Ascending aorta (tissue), 2 donors: Measurements from ENCODE around the gene FAM169A. TPM values are rescaled to one million over a fixed set of nuclear protein-coding genes. Genes with fewer than 3 reads are reported as not detected.
A peak's percentile ranks its signal among the peaks of the same experiment; 100 is the strongest.
"Not testable (repeated sequence)": the region's sequence is repeated elsewhere in the genome, so short reads cannot be mapped to it uniquely, and the experiment has no call there.

Experiments
- DNase-seq, 2 donors: peaks; one replicate each; pipeline ENCODE4 v3.0.0-alpha.2; 2019; ENCODE audit warnings: low spot score in 2 of 2
- H3K27ac ChIP-seq, 2 donors: fragments of 200-600 bp; sonication (generic); one replicate each; pipeline ENCODE4 v1.5.1; 2016 to 2017; ENCODE audit warnings: mild to moderate bottlenecking in 1 of 2
- H3K27me3 ChIP-seq: fragments of 200-600 bp; sonication (generic); one replicate; pipeline ENCODE4 v1.5.1; 2017
- H3K36me3 ChIP-seq, 2 donors: fragments of 200-600 bp; sonication (generic); one replicate each; pipeline ENCODE4 v1.5.1; 2016
- H3K4me1 ChIP-seq, 2 donors: fragments of 200-600 bp; sonication (generic); one replicate each; pipeline ENCODE4 v1.5.1; 2016 to 2017; ENCODE audit warnings: mild to moderate bottlenecking in 1 of 2
- H3K4me3 ChIP-seq, 2 donors: fragments of 200-600 bp; sonication (generic); one replicate each; pipeline ENCODE4 v1.5.1; 2016 to 2017; ENCODE audit warnings: mild to moderate bottlenecking in 1 of 2
- H3K9me3 ChIP-seq, 2 donors: fragments of 200-600 bp; sonication (generic); one replicate each; pipeline ENCODE4 v1.5.1; 2016
- intact Hi-C: fragments of 100-400 bp; cut with DNase I; formaldehyde crosslinking; loops from one replicate; pipeline ENCODE4 v1.15.1; 2023
- total RNA-seq: library from RNA; depleted of rRNA; stranded (reverse); fragments of >200 nt; gene quantifications from one replicate; pipeline ENCODE4 v1.1.0, GENCODE V29; 2016
- TF ChIP-seq, protein P1 (sequence below), 3 experiments: fragments of 200-600 bp in 2 of 3; fragments of 450-650 bp in 1 of 3; sonication (generic) in 2 of 3; IDR thresholded peaks; one replicate each; pipeline ENCODE4 v1.5.1; 2016 to 2019; ENCODE audit warnings: antibody characterized with exemption in 3 of 3, mild to moderate bottlenecking in 1 of 3, moderate library complexity in 1 of 3

Gene FAM169A
- total RNA-seq, 1 donor from 2014 or later = not detected

DNA sequence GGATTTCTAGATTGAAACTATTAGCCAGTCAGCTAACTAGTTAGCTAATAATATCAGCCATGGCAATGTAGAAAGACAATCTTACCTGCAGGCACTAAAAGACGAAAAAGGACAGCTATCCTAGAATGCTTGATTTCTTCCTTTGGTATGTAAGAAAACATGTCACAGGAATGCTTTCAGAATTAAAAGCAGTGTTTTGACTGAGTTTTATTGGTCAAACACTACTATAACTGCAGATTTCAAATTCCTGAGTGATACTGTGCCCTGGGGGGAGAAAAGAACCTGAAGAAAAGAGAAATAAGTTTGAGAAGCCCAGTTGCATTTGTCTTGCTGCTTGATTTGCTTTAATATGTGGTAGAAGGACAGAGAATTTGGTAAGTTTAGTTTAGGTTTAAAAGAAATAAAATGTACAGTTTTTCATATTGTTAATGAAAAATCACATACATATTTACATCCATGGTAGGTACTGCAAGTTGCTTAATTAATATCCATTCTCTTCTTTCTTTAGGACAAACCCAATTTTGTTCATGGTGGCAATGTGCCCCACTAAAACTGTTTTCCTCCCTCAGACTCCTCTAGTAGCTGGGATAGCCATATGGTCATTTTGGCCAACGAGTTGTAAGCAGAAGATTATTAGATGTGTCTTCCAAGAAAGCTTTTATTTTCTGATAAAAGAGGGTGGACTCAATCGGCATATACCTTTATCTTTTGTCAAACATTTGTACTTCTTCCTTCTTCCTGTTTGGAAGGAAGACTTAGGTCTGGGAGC lies 4.3 kb upstream of the FAM169A start:
- intact Hi-C loops = no loop called here
- Histone ChIP-seq H3K4me1 (peaks cover 0 to 2% of the 10 kb centered on the region in 2 donors), H3K4me3 (no peak overlapping the region), H3K27ac (no peak overlapping the region), H3K9me3 (no peaks in the 10 kb centered on the region), H3K36me3 (no peaks in the 10 kb centered on the region), H3K27me3 (no peaks in the 10 kb centered on the region)
- no peak for DNase-seq
- TF ChIP-seq, protein P1, sequence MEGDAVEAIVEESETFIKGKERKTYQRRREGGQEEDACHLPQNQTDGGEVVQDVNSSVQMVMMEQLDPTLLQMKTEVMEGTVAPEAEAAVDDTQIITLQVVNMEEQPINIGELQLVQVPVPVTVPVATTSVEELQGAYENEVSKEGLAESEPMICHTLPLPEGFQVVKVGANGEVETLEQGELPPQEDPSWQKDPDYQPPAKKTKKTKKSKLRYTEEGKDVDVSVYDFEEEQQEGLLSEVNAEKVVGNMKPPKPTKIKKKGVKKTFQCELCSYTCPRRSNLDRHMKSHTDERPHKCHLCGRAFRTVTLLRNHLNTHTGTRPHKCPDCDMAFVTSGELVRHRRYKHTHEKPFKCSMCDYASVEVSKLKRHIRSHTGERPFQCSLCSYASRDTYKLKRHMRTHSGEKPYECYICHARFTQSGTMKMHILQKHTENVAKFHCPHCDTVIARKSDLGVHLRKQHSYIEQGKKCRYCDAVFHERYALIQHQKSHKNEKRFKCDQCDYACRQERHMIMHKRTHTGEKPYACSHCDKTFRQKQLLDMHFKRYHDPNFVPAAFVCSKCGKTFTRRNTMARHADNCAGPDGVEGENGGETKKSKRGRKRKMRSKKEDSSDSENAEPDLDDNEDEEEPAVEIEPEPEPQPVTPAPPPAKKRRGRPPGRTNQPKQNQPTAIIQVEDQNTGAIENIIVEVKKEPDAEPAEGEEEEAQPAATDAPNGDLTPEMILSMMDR (IDR thresholded peaks at IDR 0.05) = no peak

DNA sequence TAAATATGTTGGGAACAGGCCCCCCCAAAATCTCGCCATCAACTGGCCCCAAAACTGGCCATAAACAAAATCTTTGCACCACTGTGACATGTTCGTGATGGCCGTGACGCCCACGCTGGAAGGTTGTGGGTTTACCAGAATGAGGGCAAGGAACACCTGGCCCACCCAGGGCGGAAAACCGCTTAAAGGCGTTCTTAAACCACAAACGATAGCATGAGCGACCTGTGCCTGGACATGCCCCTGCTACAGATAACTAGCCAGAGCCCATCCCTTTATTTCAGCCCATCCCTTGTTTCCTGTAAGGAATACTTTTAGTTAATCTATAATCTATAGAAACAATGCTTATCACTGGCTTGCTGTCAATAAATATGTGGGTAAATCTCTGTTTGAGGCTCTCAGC lies 3.2 kb upstream of the FAM169A start:
- H3K36me3 ChIP-seq, H3K9me3 ChIP-seq, intact Hi-C loops, DNase-seq, H3K27ac ChIP-seq, H3K4me3 ChIP-seq, H3K4me1 ChIP-seq, H3K27me3 ChIP-seq: not testable (repeated sequence)

DNA sequence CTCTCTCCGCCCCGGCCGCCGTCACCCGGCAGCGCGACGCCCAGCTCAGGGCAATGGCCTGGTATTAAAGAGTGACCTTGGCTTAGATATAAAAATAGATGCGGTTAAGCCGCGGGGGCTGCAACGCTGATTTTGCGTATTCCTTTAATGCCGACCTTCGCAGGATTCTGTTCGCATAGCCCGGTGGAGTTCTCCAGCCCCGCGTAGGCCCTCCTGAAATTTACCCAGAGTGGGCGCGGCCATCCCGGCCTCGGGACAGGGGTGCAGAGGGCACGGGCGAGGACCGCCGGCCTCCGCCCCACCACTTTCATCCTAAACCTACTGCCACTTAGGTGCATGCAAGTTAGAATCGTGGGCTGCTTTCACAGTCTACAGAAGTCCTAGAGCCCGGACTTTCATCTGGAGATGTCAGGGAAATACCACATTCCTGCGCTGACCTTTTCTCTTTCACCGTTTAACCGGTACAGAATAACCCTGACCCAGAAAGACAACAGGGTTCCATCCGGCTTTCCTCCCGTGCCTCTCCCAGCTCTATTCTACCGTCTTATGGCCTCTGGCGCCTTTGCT lies 492 bp upstream of the FAM169A start:
- DNase-seq = no peak
- TF ChIP-seq, protein P1 (IDR thresholded peaks at IDR 0.05) = no peak
- Histone ChIP-seq H3K4me3 (peak overlapping the region; percentile 74 to 91), H3K9me3 (no peaks in the 10 kb centered on the region), H3K27me3 (no peaks in the 10 kb centered on the region), H3K36me3 (no peaks in the 10 kb centered on the region), H3K4me1 (peaks cover 0 to 2% of the 10 kb centered on the region in 2 donors), H3K27ac (no peak overlapping the region)
- intact Hi-C loops = no loop called here

DNA sequence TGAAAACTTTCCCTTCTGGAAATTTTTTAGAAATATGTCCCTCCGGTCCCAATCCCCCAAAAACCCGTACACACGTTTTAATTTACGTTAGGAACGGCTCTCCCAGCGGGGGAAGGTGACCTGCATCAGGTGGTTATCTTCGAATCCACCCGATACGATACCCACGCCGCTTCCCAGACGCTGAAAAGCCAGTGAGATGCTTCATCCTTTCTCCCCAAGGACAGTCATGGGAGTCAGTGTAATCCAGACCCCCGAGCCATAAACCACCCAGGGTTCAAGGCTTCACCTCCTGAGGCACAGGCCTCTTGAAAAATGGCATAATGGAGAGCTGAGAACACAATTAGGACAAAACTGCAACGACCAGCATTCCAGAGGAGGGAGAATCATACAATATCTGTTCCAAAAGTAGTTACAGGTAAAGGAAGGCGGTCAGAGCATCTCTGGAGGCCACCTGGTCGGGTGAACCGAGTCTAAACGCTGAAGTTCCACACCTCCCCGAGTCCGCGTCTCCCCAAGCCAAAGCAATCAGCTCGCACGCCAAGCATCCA lies 857 bp downstream of the FAM169A start:
- peaks cover 0 to 2% of the 10 kb centered on the region in 2 donors for H3K4me1 ChIP-seq
- peak overlapping the region; percentile 74 to 91 for H3K4me3 ChIP-seq
- H3K27ac ChIP-seq = no peak overlapping the region
- DNase-seq = no peak
- no peaks in the 10 kb centered on the region for H3K36me3 ChIP-seq
- H3K27me3 ChIP-seq = no peaks in the 10 kb centered on the region
- TF ChIP-seq, protein P1 (IDR thresholded peaks at IDR 0.05) = no peak
- intact Hi-C loops = no loop called here
- no peaks in the 10 kb centered on the region for H3K9me3 ChIP-seq

DNA sequence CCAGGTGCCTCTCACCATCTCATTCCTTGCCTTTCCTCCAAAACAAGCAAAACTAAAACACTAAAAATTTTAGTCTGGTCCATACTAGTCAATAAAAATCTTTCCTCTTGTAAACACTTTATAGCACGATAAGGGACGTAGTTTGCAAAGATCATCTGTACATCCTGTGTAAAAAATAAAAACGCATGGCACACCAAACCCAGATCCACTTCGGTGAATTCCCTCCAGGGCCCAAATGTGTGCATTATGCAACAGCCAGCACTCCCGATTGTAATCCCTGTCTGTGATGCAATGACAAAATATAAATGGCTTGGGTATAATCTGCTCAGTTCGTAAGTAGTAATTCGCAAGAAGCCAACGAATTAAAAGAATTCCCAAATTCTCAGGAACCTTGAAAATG lies 1.4 kb downstream of the FAM169A start:
- intact Hi-C loops = no loop called here
- DNase-seq = no peak
- H3K4me3 ChIP-seq = no peak overlapping the region

More for the DNA sequence above, 1.4 kb downstream of the FAM169A start:
- no peaks in the 10 kb centered on the region for H3K27me3 ChIP-seq
- TF ChIP-seq, protein P1 (IDR thresholded peaks at IDR 0.05) = no peak
- H3K9me3 ChIP-seq = no peaks in the 10 kb centered on the region
- H3K4me1 ChIP-seq = peaks cover 0 to 2% of the 10 kb centered on the region in 2 donors
- no peak overlapping the region for H3K27ac ChIP-seq
- no peaks in the 10 kb centered on the region for H3K36me3 ChIP-seq
